Left ventricle myocardium inferior (tissue), 1 donor: Measurements from ENCODE around the gene GSG1L2. TPM values are rescaled to one million over a fixed set of nuclear protein-coding genes. Genes with fewer than 3 reads are reported as not detected.

Experiments
- DNase-seq: peaks from one replicate; pipeline ENCODE4 v3.0.0-alpha.2; 2020
- H3K27ac ChIP-seq: fragments of 200-600 bp; replicated peaks from 2 replicates; pipeline ENCODE4 v1.8.0; 2021
- H3K27me3 ChIP-seq: fragments of 200-600 bp; 2 replicates; pipeline ENCODE4 v1.8.0; 2021; ENCODE audit warnings: low read depth
- H3K36me3 ChIP-seq: fragments of 200-600 bp; 2 replicates; pipeline ENCODE4 v1.8.0; 2021
- H3K4me1 ChIP-seq: fragments of 200-600 bp; 2 replicates; pipeline ENCODE4 v1.8.0; 2021
- H3K4me3 ChIP-seq: fragments of 200-600 bp; 2 replicates; pipeline ENCODE4 v1.8.0; 2021; ENCODE audit warnings: mild to moderate bottlenecking, moderate library complexity
- H3K9me3 ChIP-seq: fragments of 200-600 bp; replicated peaks from 2 replicates; pipeline ENCODE4 v1.8.0; 2021
- CTCF ChIP-seq: fragments of 200-600 bp; IDR thresholded peaks from 2 replicates; pipeline ENCODE4 v1.8.0; 2021; ENCODE audit warnings: antibody characterized with exemption, mild to moderate bottlenecking, borderline replicate concordance
- intact Hi-C: fragments of 100-400 bp; cut with micrococcal nuclease; formaldehyde crosslinking; loops from one replicate; pipeline ENCODE4 v1.11.0; 2022
- total RNA-seq: library from RNA; stranded (reverse); fragmentation: NEBNext Ultra II Directional; extraction: Animal tissue kit (Norgen Biotek cat#: 25700); gene quantifications from one replicate; pipeline ENCODE4 v1.2.1, GENCODE V29; 2021
- donor health status: DM: no; HTN: yes; CAD: no; lungs with severe emphysema.

Gene GSG1L2
- total RNA-seq, 1 donor from 2014 or later = not detected

GRCh38 chr17:9843152-9844010 is 21.5 kb upstream of the GSG1L2 start:
- Histone ChIP-seq H3K27ac (peak overlapping the region; percentile 87), H3K36me3 (no peaks in the 10 kb centered on the region), H3K9me3 (no peaks in the 10 kb centered on the region), H3K4me1 (peaks cover 35% of the 10 kb centered on the region), H3K27me3 (no peaks in the 10 kb centered on the region), H3K4me3 (no peak overlapping the region)
- no peak for DNase-seq
- intact Hi-C loops = no loop called here
- no peak for TF ChIP-seq CTCF

GRCh38 chr17:9842057-9842758 is 20.3 kb upstream of the GSG1L2 start:
- intact Hi-C loops = no loop called here
- TF ChIP-seq CTCF = no peak
- Histone ChIP-seq H3K4me1 (peaks cover 46% of the 10 kb centered on the region), H3K4me3 (peak overlapping the region; percentile 21), H3K27ac (peak overlapping the region; percentile 87), H3K9me3 (no peaks in the 10 kb centered on the region), H3K27me3 (no peaks in the 10 kb centered on the region), H3K36me3 (no peaks in the 10 kb centered on the region)
- peak; percentile 61 for DNase-seq

- Histone ChIP-seq H3K27me3 (no peaks in the 10 kb centered on the region), H3K4me3 (no peak overlapping the region), H3K27ac (no peak overlapping the region), H3K36me3 (no peaks in the 10 kb centered on the region), H3K9me3 (no peaks in the 10 kb centered on the region), H3K4me1 (peaks cover 46% of the 10 kb centered on the region)
- intact Hi-C loops = no loop called here
- TF ChIP-seq CTCF = peak; percentile 15
- no peak for DNase-seq
These were observed 17.6 kb upstream of the GSG1L2 start for GRCh38 chr17:9839433-9839832.

GRCh38 chr17:9837551-9838471 is 15.9 kb upstream of the GSG1L2 start:
- intact Hi-C loops = no loop called here

More at GRCh38 chr17:9837551-9838471, 15.9 kb upstream of the GSG1L2 start:
- H3K36me3 ChIP-seq = no peaks in the 10 kb centered on the region
- no peaks in the 10 kb centered on the region for H3K27me3 ChIP-seq
- peak overlapping the region; percentile 41 for H3K27ac ChIP-seq
- DNase-seq = peak; percentile 61
- H3K4me1 ChIP-seq = peaks cover 33% of the 10 kb centered on the region
- H3K9me3 ChIP-seq = no peaks in the 10 kb centered on the region
- H3K4me3 ChIP-seq = no peak overlapping the region
- no peak for TF ChIP-seq CTCF
